HepG2 (cell line): ENCODE data around the gene ABCG8. TPM values are rescaled to one million over a fixed set of nuclear protein-coding genes. Genes with fewer than 3 reads are reported as not detected.

Experiments used
- ATAC-seq: fragments of 200-7000 bp; cut with Tn5 transposase; 3 replicates; pipeline ENCODE4 v1.9.1; 2020; ENCODE audit warnings: mild to moderate bottlenecking, moderate library complexity
- BruUV-seq: library from RNA; stranded (reverse); fragments of 400-500 nt; replicated peaks from 2 replicates; lab custom pipeline; 2021; lab: Mats Ljungman, UMichigan
- CTCF ChIA-PET: fragments of 300-600 bp; formaldehyde crosslinking; extraction: SDS; loops from one replicate; lab custom pipeline; 2021; ENCODE audit warnings: low total read pairs, inconsistent platforms, low intra/inter-chr PET ratio; lab: Yijun Ruan, JAX
- POLR2A ChIA-PET: fragments of 350-600 bp; sonication (Branson Sonifier 250); formaldehyde crosslinking; loops from one replicate; lab custom pipeline; 2020; ENCODE audit warnings: antibody characterized with exemption, inconsistent platforms; lab: Yijun Ruan, JAX
- DNase-seq: peaks from one replicate; pipeline ENCODE4 v3.0.0-alpha.2; 2015; ENCODE audit warnings: low spot score
- FAIRE-seq: peaks from 3 replicates; lab custom pipeline; 2011; peaks lifted over from hg19 to GRCh38; lab: Jason Lieb, UNC
- H2AFZ ChIP-seq: one replicate; pipeline ENCODE4 v1.6.1; 2011; ENCODE audit warnings: low read length, inconsistent platforms
- H3K27ac ChIP-seq: fragments of 300-600 bp; 3 replicates; pipeline ENCODE4 v1.8.0; 2011; ENCODE audit warnings: mixed run types, mild to moderate bottlenecking, mixed read lengths, low read length, inconsistent platforms; ENCODE audit not compliant: insufficient read depth; ENCODE audit errors: extremely low read length
- H3K27me3 ChIP-seq, 2 experiments: fragments of 200-600 bp in 1 of 2; 2 replicates in 1 of 2; 3 replicates in 1 of 2; pipeline versions ENCODE4 v1.6.0 to v1.8.0; 2011; ENCODE audit warnings: low read length in 2 of 2, mild to moderate bottlenecking in 2 of 2, moderate library complexity in 2 of 2, inconsistent platforms in 1 of 2; ENCODE audit not compliant: insufficient read depth in 2 of 2, control insufficient read depth in 1 of 2
- H3K36me3 ChIP-seq, 2 experiments: fragments of 200-600 bp in 1 of 2; replicated peaks in 1 of 2; 2 replicates in 1 of 2; 3 replicates in 1 of 2; pipeline versions ENCODE4 v1.5.1 to v1.8.0; 2011; ENCODE audit warnings: low read length in 2 of 2, inconsistent platforms in 1 of 2; ENCODE audit not compliant: insufficient read depth in 2 of 2, control insufficient read depth in 1 of 2
- H3K4me1 ChIP-seq: 2 replicates; pipeline ENCODE4 v1.5.1; 2012; ENCODE audit warnings: low read length, inconsistent platforms; ENCODE audit not compliant: insufficient read depth
- H3K4me2 ChIP-seq: 2 replicates; pipeline ENCODE4 v1.6.0; 2011; ENCODE audit warnings: low read depth, low read length, inconsistent platforms
- H3K4me3 ChIP-seq, 3 experiments: fragments of 200-600 bp in 1 of 3; sonication (generic), shearing (Covaris generic) in 1 of 3; replicated peaks in 1 of 3; 2 replicates each; pipeline ENCODE4 v1.5.1; 2011 to 2016; ENCODE audit warnings: low read length in 3 of 3, inconsistent platforms in 2 of 3, low read depth in 2 of 3, mild to moderate bottlenecking in 2 of 3, control low read depth in 1 of 3, mixed read lengths in 1 of 3; ENCODE audit not compliant: insufficient read depth in 1 of 3
- H3K79me2 ChIP-seq: one replicate; pipeline ENCODE4 v1.6.1; 2011; ENCODE audit warnings: low read length, inconsistent platforms; ENCODE audit not compliant: insufficient read depth
- H3K9ac ChIP-seq: 2 replicates; pipeline ENCODE4 v1.6.0; 2011; ENCODE audit warnings: mild to moderate bottlenecking, low read depth, low read length, inconsistent platforms; ENCODE audit not compliant: insufficient read depth
- H3K9me3 ChIP-seq: 2 replicates; pipeline ENCODE4 v1.5.1; 2012; ENCODE audit warnings: mild to moderate bottlenecking, low read length
- H4K20me1 ChIP-seq: 2 replicates; pipeline ENCODE4 v1.6.0; 2011; ENCODE audit warnings: inconsistent platforms, mild to moderate bottlenecking, low read length, moderate library complexity; ENCODE audit not compliant: insufficient read depth
- HNF4G ChIP-seq, 2 experiments: sonication (generic) in 1 of 2; formaldehyde crosslinking in 1 of 2; IDR thresholded peaks; 2 replicates each; pipeline versions ENCODE4 v1.4.0 to v1.6.1; 2011 to 2020; ENCODE audit warnings: borderline replicate concordance in 2 of 2, low read depth in 2 of 2, mild to moderate bottlenecking in 2 of 2, low read length in 1 of 2, missing genetic modification reagents in 1 of 2, moderate library complexity in 1 of 2
- POLR2AphosphoS5 ChIP-seq: IDR thresholded peaks from 2 replicates; pipeline ENCODE4 v1.6.1; 2012; ENCODE audit warnings: low read depth, low read length
- SMARCE1 ChIP-seq: fragments of 450-650 bp; IDR thresholded peaks from 2 replicates; pipeline ENCODE4 v1.6.1; 2017; ENCODE audit warnings: borderline replicate concordance
- ZBTB1 ChIP-seq: sonication (generic); formaldehyde crosslinking; IDR thresholded peaks from 2 replicates; pipeline ENCODE4 v1.4.0; 2020; ENCODE audit warnings: missing genetic modification reagents, borderline replicate concordance
- ZNF235 ChIP-seq: sonication (generic); formaldehyde crosslinking; IDR thresholded peaks from 2 replicates; pipeline ENCODE4 v1.8.1; 2023; ENCODE audit warnings: mild to moderate bottlenecking, missing genetic modification reagents, borderline replicate concordance
- ZNF350 ChIP-seq: sonication (generic); formaldehyde crosslinking; IDR thresholded peaks from 2 replicates; pipeline ENCODE4 v1.4.0; 2020; ENCODE audit warnings: mild to moderate bottlenecking, low read depth, missing genetic modification reagents, borderline replicate concordance
- ZNF468 ChIP-seq: sonication (generic); formaldehyde crosslinking; IDR thresholded peaks from 2 replicates; pipeline ENCODE4 v1.8.0; 2022; ENCODE audit warnings: mild to moderate bottlenecking, moderate library complexity, missing genetic modification reagents
- ZNF639 ChIP-seq: conservative IDR thresholded peaks from 2 replicates; pipeline ENCODE4 v1.6.1; 2018; ENCODE audit warnings: missing genetic modification reagents
- ZNF773 ChIP-seq: sonication (generic); formaldehyde crosslinking; IDR thresholded peaks from 2 replicates; pipeline ENCODE4 v1.4.0; 2020; ENCODE audit warnings: missing genetic modification reagents, borderline replicate concordance
- ZNF850 ChIP-seq: sonication (generic); formaldehyde crosslinking; conservative IDR thresholded peaks from 2 replicates; pipeline ENCODE4 v1.9.0; 2021; ENCODE audit warnings: mild to moderate bottlenecking, missing genetic modification reagents
- ZNF878 ChIP-seq: sonication (generic); formaldehyde crosslinking; IDR thresholded peaks from 2 replicates; pipeline ENCODE4 v1.8.1; 2023; ENCODE audit warnings: mild to moderate bottlenecking, missing genetic modification reagents, moderate library complexity
- ZSCAN22 ChIP-seq: sonication (generic); formaldehyde crosslinking; IDR thresholded peaks from 2 replicates; pipeline ENCODE4 v1.4.0; 2020; ENCODE audit warnings: mild to moderate bottlenecking, missing genetic modification reagents
- WGBS: methylation state at CpG from one replicate; pipeline ENCODE4 v1.1.6; 2017; ENCODE audit warnings: low lambda C conversion rate; 5-methylcytosine and 5-hydroxymethylcytosine counted together
- in situ Hi-C: cut with HindIII; loops from 2 replicates; pipeline ENCODE4 v1.10.0; 2017; ENCODE audit warnings: low pct_unique_long_range_greater_than_20kb; ENCODE audit not compliant: extremely low pct_ligation_motif_present
- intact Hi-C: fragments of 100-400 bp; cut with micrococcal nuclease; formaldehyde crosslinking; loops from one replicate; pipeline ENCODE4 v1.10.0; 2022; ENCODE audit not compliant: unreplicated experiment
- polyA plus RNA-seq, 8 experiments: library from polyadenylated mRNA; depleted of rRNA in 3 of 8; stranded (reverse) in 7 of 8; unstranded in 1 of 8; fragments of >200 nt; fragmentation: Illumina TruSeq in 4 of 8; extraction: Trizol in 4 of 8; gene quantifications; 2 replicates each; pipeline versions ENCODE4 v1.2.1 to v1.2.3, GENCODE V29; 2011 to 2016; ENCODE audit warnings: low read depth in 4 of 8, missing spikeins in 1 of 8, mixed read lengths in 1 of 8; ENCODE audit not compliant: insufficient read depth in 1 of 8
- total RNA-seq, 5 experiments: library from RNA; depleted of rRNA; stranded (reverse); fragments of >200 nt; fragmentation: Illumina TruSeq; extraction: Trizol; gene quantifications; 2 replicates each; pipeline ENCODE4 v1.2.3, GENCODE V29; 2016; ENCODE audit warnings: low read depth in 1 of 5

Gene ABCG8
- total and polyA plus RNA-seq, 2 of the 13 experiments (the other 11 are each of a cell fraction or from before 2014, with no cell fraction given), result 8.1 to 8.8 TPM

- FAIRE-seq (no peak), DNase-seq (no peak), ATAC-seq (no peak)
- Histone ChIP-seq H3K4me3 (no peak overlapping the region), H3K36me3 (peaks cover 0 to 4% of the 10 kb centered on the region in 2 experiments; a peak in 2 of 5 replicates), H3K9ac (no peak overlapping the region), H2AFZ (no peak overlapping the region), H3K9me3 (no peaks in the 10 kb centered on the region), H4K20me1 (no peaks in the 10 kb centered on the region), H3K4me1 (peaks cover 43% of the 10 kb centered on the region), H3K27me3 (no peaks in the 10 kb centered on the region), H3K4me2 (no peak overlapping the region), H3K27ac (peak overlapping the region; percentile 99), H3K79me2 (no peaks in the 10 kb centered on the region)
- WGBS, result 81% methylated on average over 2 of the region's 2 CpGs
- in situ Hi-C loops (no loop called here), intact Hi-C loops (no loop called here)
- CTCF ChIA-PET, result no interaction called here
- TF ChIP-seq ZNF235 (CRISPR knock-in tag) (no peak), ZNF350 (CRISPR knock-in tag) (no peak), ZNF639 (CRISPR knock-in tag) (no peak), ZNF468 (CRISPR knock-in tag) (no peak), ZNF878 (0 out of 2 replicates have a peak, but pooled peaks have one; percentile 9), ZBTB1 (CRISPR knock-in tag) (no peak), ZNF850 (CRISPR knock-in tag) (no peak), ZNF773 (CRISPR knock-in tag) (no peak), SMARCE1 (no peak), POLR2AphosphoS5 (0 out of 2 replicates have a peak, but pooled peaks have one; percentile 5), ZSCAN22 (CRISPR knock-in tag) (no peak), HNF4G (IDR thresholded peaks at IDR 0.05; ENCODE audit: borderline replicate concordance, low read depth, low read length) (no peak), HNF4G (CRISPR knock-in tag; IDR thresholded peaks at IDR 0.05; ENCODE audit: borderline replicate concordance, low read depth) (no peak)
- POLR2A ChIA-PET, result no interaction called here
- no TSS peak for BruUV-seq
These were observed 28.3 kb upstream of the ABCG8 start for GRCh38 chr2:43810452-43810851.
